ENCODE measurements around the gene C11orf42.
"Not testable (repeated sequence)": the region's sequence is repeated elsewhere in the genome, so short reads cannot be mapped to it uniquely, and the experiment has no call there.

C11orf42 gene

GRCh38 chr11:6223854-6224253 lies 18.5 kb downstream of the C11orf42 start:
- DNase-seq: no peak

- DNase-seq: no peak
Measured at GRCh38 chr11:6224421-6224820, 19.1 kb downstream of the C11orf42 start.

GRCh38 chr11:6225024-6225423 lies 19.7 kb downstream of the C11orf42 start:
- no peak for DNase-seq

GRCh38 chr11:6225896-6226295 lies 20.5 kb downstream of the C11orf42 start:
- no peak for DNase-seq

- no peak for DNase-seq
Measured at GRCh38 chr11:6228520-6228919, 23.2 kb downstream of the C11orf42 start.

GRCh38 chr11:6229911-6230310 lies 24.6 kb downstream of the C11orf42 start:
- peak; percentile 11 for DNase-seq

GRCh38 chr11:6232899-6233298 lies 27.5 kb downstream of the C11orf42 start:
- DNase-seq: no peak

- no peak for DNase-seq
Measured at GRCh38 chr11:6233984-6234386, 28.6 kb downstream of the C11orf42 start.

- peak; percentile 100 for DNase-seq
Measured at GRCh38 chr11:6234387-6235107, 29.2 kb downstream of the C11orf42 start, which contains the start of gene FHIP1B. Gene FHIP1B, minus strand, starts transcription at chr11:6234636. Its CDS starts 10,120 bp downstream, at chr11:6224516.

- DNase-seq: no peak
Measured at GRCh38 chr11:6237266-6237665, 31.9 kb downstream of the C11orf42 start.

GRCh38 chr11:6237761-6238302 lies 32.5 kb downstream of the C11orf42 start:
- no peak for DNase-seq

GRCh38 chr11:6238902-6239301 lies 33.5 kb downstream of the C11orf42 start, which contains the start of gene CNGA4:
Gene CNGA4, plus strand, starts transcription at chr11:6239089. Its CDS starts 118 bp downstream, at chr11:6239207.
- DNase-seq: no peak

- DNase-seq: no peak
Measured at GRCh38 chr11:6240139-6240538, 34.8 kb downstream of the C11orf42 start.

GRCh38 chr11:6240781-6241180 lies 35.4 kb downstream of the C11orf42 start:
- DNase-seq: no peak

GRCh38 chr11:6241316-6241715 lies 36.0 kb downstream of the C11orf42 start:
- DNase-seq: no peak

- DNase-seq: no peak
Measured at GRCh38 chr11:6245536-6245935, 40.2 kb downstream of the C11orf42 start.

GRCh38 chr11:6248248-6248647 lies 42.9 kb downstream of the C11orf42 start:
- no peak for DNase-seq

GRCh38 chr11:6248897-6249296 lies 43.5 kb downstream of the C11orf42 start:
- not testable (repeated sequence) for DNase-seq

GRCh38 chr11:6249770-6250555 lies 44.6 kb downstream of the C11orf42 start:
- no peak for DNase-seq

GRCh38 chr11:6251120-6251733 lies 45.9 kb downstream of the C11orf42 start:
- DNase-seq: peak; percentile 66

- DNase-seq: no peak
Measured at GRCh38 chr11:6251990-6252473, 46.7 kb downstream of the C11orf42 start.

- peak; percentile 38 for DNase-seq
Measured at GRCh38 chr11:6253197-6253596, 47.8 kb downstream of the C11orf42 start.

GRCh38 chr11:6258141-6258540 lies 52.8 kb downstream of the C11orf42 start:
- no peak for DNase-seq

Data from activated CD4-positive, alpha-beta T cell treated with anti-CD3 and anti-CD28 coated beads, Interleukin-2, Interleukin-6, amounts not matched to agents 100 ng/mL and 50 ng/mL, durations not matched to agents 16 hours and 8 hours (primary cell).